Osteoblast (primary cell): ENCODE measurements around the gene LIX1L. TPM values are rescaled to one million over a fixed set of nuclear protein-coding genes. Genes with fewer than 3 reads are reported as not detected.

Experiments
- DNase-seq: peaks from one replicate; pipeline ENCODE4 v3.0.0; 2011; ENCODE audit warnings: low spot score, mixed read lengths; ENCODE audit not compliant: insufficient read length; ENCODE audit errors: missing footprints
- H2AFZ ChIP-seq: 2 replicates; pipeline ENCODE4 v1.6.0; 2011; ENCODE audit warnings: mild to moderate bottlenecking, low read length
- H3K27ac ChIP-seq: 2 replicates; pipeline ENCODE4 v1.5.1; 2011; ENCODE audit warnings: mild to moderate bottlenecking, low read depth, low read length, moderate library complexity
- H3K27me3 ChIP-seq: 2 replicates; pipeline ENCODE4 v1.6.0; 2012; ENCODE audit warnings: mild to moderate bottlenecking, control low read depth, inconsistent platforms, low read length, moderate library complexity; ENCODE audit not compliant: insufficient read depth
- H3K36me3 ChIP-seq: 2 replicates; pipeline ENCODE4 v1.5.1; 2011; ENCODE audit warnings: mild to moderate bottlenecking, low read length, control low read depth, moderate library complexity; ENCODE audit not compliant: insufficient read depth
- H3K4me1 ChIP-seq: 2 replicates; pipeline ENCODE4 v1.5.1; 2011; ENCODE audit warnings: mild to moderate bottlenecking, low read length, control low read depth, moderate library complexity; ENCODE audit not compliant: insufficient read depth
- H3K4me2 ChIP-seq: 2 replicates; pipeline ENCODE4 v1.6.0; 2011; ENCODE audit warnings: mild to moderate bottlenecking, low read length; ENCODE audit not compliant: insufficient read depth
- H3K4me3 ChIP-seq: fragments of 200-600 bp; sonication (generic); 3 replicates; pipeline ENCODE4 v1.5.1; 2012; ENCODE audit warnings: mild to moderate bottlenecking, low read length, inconsistent platforms; ENCODE audit not compliant: insufficient read depth
- H3K79me2 ChIP-seq: 2 replicates; pipeline ENCODE4 v1.6.0; 2012; ENCODE audit warnings: mild to moderate bottlenecking, low read length, control low read depth, inconsistent platforms; ENCODE audit not compliant: insufficient read depth
- H3K9me3 ChIP-seq: 2 replicates; pipeline ENCODE4 v1.5.1; 2011; ENCODE audit warnings: low read depth, low read length, control low read depth
- H4K20me1 ChIP-seq: 2 replicates; pipeline ENCODE4 v1.6.0; 2012; ENCODE audit warnings: mild to moderate bottlenecking, low read length, control low read depth; ENCODE audit not compliant: insufficient read depth
- CTCF ChIP-seq: IDR thresholded peaks from 2 replicates; pipeline ENCODE4 v1.5.1; 2011; ENCODE audit warnings: mild to moderate bottlenecking, low read depth, low read length, moderate library complexity; ENCODE audit errors: extremely low read depth
- total RNA-seq: library from RNA; depleted of rRNA; stranded (reverse); fragments of >200 nt; gene quantifications from 2 replicates; pipeline ENCODE4 v1.2.3, GENCODE V29; 2012

The LIX1L gene
- total RNA-seq, 1 donor: 33.7 TPM

GRCh38 chr1:145992958-145993617, 35.3 kb upstream of the LIX1L start:
- H3K79me2 ChIP-seq: peaks cover 40% of the 10 kb centered on the region
- peak overlapping the region; percentile 92 for H3K4me2 ChIP-seq
- no peak for TF ChIP-seq CTCF
- no peak for DNase-seq
- H3K9me3 ChIP-seq: no peaks in the 10 kb centered on the region
- peaks cover 29% of the 10 kb centered on the region for H3K4me1 ChIP-seq
- peak overlapping the region; percentile 91 for H3K4me3 ChIP-seq
- H4K20me1 ChIP-seq: peaks cover 43% of the 10 kb centered on the region
- H2AFZ ChIP-seq: no peak overlapping the region
- H3K36me3 ChIP-seq: peaks cover 38% of the 10 kb centered on the region
- H3K27me3 ChIP-seq: no peaks in the 10 kb centered on the region
- H3K27ac ChIP-seq: no peak overlapping the region

GRCh38 chr1:145992502-145992936, 34.7 kb upstream of the LIX1L start:
- Histone ChIP-seq H3K36me3 (peaks cover 38% of the 10 kb centered on the region), H3K27ac (no peak overlapping the region), H3K9me3 (no peaks in the 10 kb centered on the region), H3K4me3 (peak overlapping the region; percentile 91), H2AFZ (no peak overlapping the region), H3K79me2 (peaks cover 40% of the 10 kb centered on the region), H4K20me1 (peaks cover 43% of the 10 kb centered on the region), H3K4me2 (peak overlapping the region; percentile 92), H3K27me3 (no peaks in the 10 kb centered on the region), H3K4me1 (peaks cover 28% of the 10 kb centered on the region)
- TF ChIP-seq CTCF: no peak
- DNase-seq: no peak

DNA sequence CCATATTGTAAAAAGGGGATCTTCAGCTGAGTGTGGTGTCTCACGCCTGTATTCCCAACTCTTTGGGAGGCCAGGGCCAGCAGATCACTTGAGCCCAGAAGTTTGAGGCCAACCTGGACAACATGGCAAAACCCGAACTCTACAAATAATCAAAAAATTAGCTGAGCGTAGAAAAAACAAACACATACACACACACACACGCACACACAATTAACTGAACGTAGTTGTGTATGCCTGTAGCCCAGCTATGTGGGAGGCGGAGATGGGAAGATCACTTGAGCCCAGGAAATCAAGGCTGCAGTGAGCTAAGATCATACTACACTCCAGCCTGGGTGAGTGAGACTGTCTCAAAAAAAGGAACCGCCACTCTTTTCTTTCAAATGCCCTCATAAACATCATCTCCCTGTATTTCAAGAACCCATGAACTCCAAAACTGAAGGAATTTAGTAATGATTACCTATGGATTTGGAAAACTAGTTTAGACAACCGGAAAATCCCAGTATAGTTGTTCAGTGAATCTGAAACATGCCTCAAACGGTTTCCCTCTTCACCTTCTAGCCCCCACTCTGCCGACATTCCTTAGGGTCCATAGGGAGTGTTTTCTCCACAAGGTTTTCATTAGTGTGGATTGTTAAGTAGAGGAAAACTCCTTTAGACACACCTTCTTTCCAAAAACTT, 34.1 kb upstream of the LIX1L start:
- Histone ChIP-seq H4K20me1 (peaks cover 43% of the 10 kb centered on the region), H3K4me3 (peak overlapping the region; percentile 19)
- DNase-seq: no peak

More for the DNA sequence above, 34.1 kb upstream of the LIX1L start:
- H2AFZ ChIP-seq: no peak overlapping the region
- peaks cover 40% of the 10 kb centered on the region for H3K79me2 ChIP-seq
- H3K36me3 ChIP-seq: peaks cover 38% of the 10 kb centered on the region
- H3K4me2 ChIP-seq: peak overlapping the region; percentile 92
- no peaks in the 10 kb centered on the region for H3K27me3 ChIP-seq
- TF ChIP-seq CTCF: no peak
- H3K9me3 ChIP-seq: no peaks in the 10 kb centered on the region
- H3K27ac ChIP-seq: no peak overlapping the region
- peaks cover 22% of the 10 kb centered on the region for H3K4me1 ChIP-seq
